HepG2 (cell line): ENCODE measurements around the gene SLC29A1. TPM values are rescaled to one million over a fixed set of nuclear protein-coding genes. Genes with fewer than 3 reads are reported as not detected.

Experiments used
- BRD4 ChIP-seq: sonication (generic); formaldehyde crosslinking; IDR thresholded peaks from 2 replicates; pipeline ENCODE4 v1.4.0; 2020; ENCODE audit warnings: missing genetic modification reagents
- CHD2 ChIP-seq: IDR thresholded peaks from 2 replicates; pipeline ENCODE4 v1.6.1; 2011; ENCODE audit warnings: low read depth, low read length, improper control_type of control experiment
- EED ChIP-seq: sonication (generic); formaldehyde crosslinking; IDR thresholded peaks from 2 replicates; pipeline ENCODE4 v1.5.0; 2020; ENCODE audit warnings: mild to moderate bottlenecking, missing genetic modification reagents
- ETV6 ChIP-seq: sonication (generic); formaldehyde crosslinking; conservative IDR thresholded peaks from 2 replicates; pipeline ENCODE4 v1.4.0; 2020; ENCODE audit warnings: missing genetic modification reagents
- FOXP4 ChIP-seq: sonication (generic); formaldehyde crosslinking; IDR thresholded peaks from 2 replicates; pipeline ENCODE4 v1.4.0; 2020; ENCODE audit warnings: missing genetic modification reagents
- NRL ChIP-seq: sonication (generic); formaldehyde crosslinking; IDR thresholded peaks from 2 replicates; pipeline ENCODE4 v1.5.0; 2020; ENCODE audit warnings: missing genetic modification reagents, mild to moderate bottlenecking, moderate library complexity, borderline replicate concordance
- SRSF1 ChIP-seq: fragments of 200-400 bp; formaldehyde crosslinking; optimal IDR thresholded peaks from 2 replicates; pipeline ENCODE3; 2017; ENCODE audit warnings: mild to moderate bottlenecking, low read depth, low read length, moderate library complexity
- ZNF225 ChIP-seq: sonication (generic); formaldehyde crosslinking; IDR thresholded peaks from 2 replicates; pipeline ENCODE4 v1.4.0; 2020; ENCODE audit warnings: mild to moderate bottlenecking, missing genetic modification reagents
- ZNF549 ChIP-seq: sonication (generic); formaldehyde crosslinking; IDR thresholded peaks from 2 replicates; pipeline ENCODE4 v1.5.0; 2020; ENCODE audit warnings: missing genetic modification reagents
- ZNF704 ChIP-seq: sonication (generic); formaldehyde crosslinking; IDR thresholded peaks from 2 replicates; pipeline ENCODE4 v1.8.1; 2023; ENCODE audit warnings: mild to moderate bottlenecking, inconsistent platforms, moderate library complexity, missing genetic modification reagents, borderline replicate concordance
- ZSCAN29 ChIP-seq: sonication (generic); formaldehyde crosslinking; conservative IDR thresholded peaks from 2 replicates; pipeline ENCODE4 v1.4.0; 2020; ENCODE audit warnings: mild to moderate bottlenecking, missing genetic modification reagents
- polyA plus RNA-seq, 8 experiments: library from polyadenylated mRNA; depleted of rRNA in 3 of 8; stranded (reverse) in 7 of 8; unstranded in 1 of 8; fragments of >200 nt; fragmentation: Illumina TruSeq in 4 of 8; extraction: Trizol in 4 of 8; gene quantifications; 2 replicates each; pipeline versions ENCODE4 v1.2.1 to v1.2.3, GENCODE V29; 2011 to 2016; ENCODE audit warnings: low read depth in 4 of 8, missing spikeins in 1 of 8, mixed read lengths in 1 of 8; ENCODE audit not compliant: insufficient read depth in 1 of 8
- total RNA-seq, 5 experiments: library from RNA; depleted of rRNA; stranded (reverse); fragments of >200 nt; fragmentation: Illumina TruSeq; extraction: Trizol; gene quantifications; 2 replicates each; pipeline ENCODE4 v1.2.3, GENCODE V29; 2016; ENCODE audit warnings: low read depth in 1 of 5

SLC29A1 gene
- total and polyA plus RNA-seq, 2 of the 13 experiments (the other 11 are each of a cell fraction or from before 2014, with no cell fraction given), result 43.2 to 106 TPM

GRCh38 chr6:44222486-44223318 lies 693 bp upstream of the SLC29A1 start (continued):
- TF ChIP-seq ZNF225 (CRISPR knock-in tag), result 0 out of 2 replicates have a peak, but pooled peaks have one; percentile 30
- 0 out of 2 replicates have a peak, but pooled peaks have one; percentile 1 for TF ChIP-seq FOXP4 (CRISPR knock-in tag)
- peak; percentile 45; the same call in 1 of the 2 replicates for TF ChIP-seq EED
- TF ChIP-seq ZSCAN29 (CRISPR knock-in tag), result no peak
- TF ChIP-seq CHD2, result no peak
- TF ChIP-seq SRSF1, result peak; percentile 42
- no peak for TF ChIP-seq NRL
- no peak for TF ChIP-seq ZNF549
- TF ChIP-seq ZNF704 (CRISPR knock-in tag), result 0 out of 2 replicates have a peak, but pooled peaks have one; percentile 48
- TF ChIP-seq ETV6 (CRISPR knock-in tag), result no peak
- 0 out of 2 replicates have a peak, but pooled peaks have one; percentile 59 for TF ChIP-seq BRD4
